ENCODE results near the gene EEF2KMT. TPM values are rescaled to one million over a fixed set of nuclear protein-coding genes. Genes with fewer than 3 reads are reported as not detected.
A peak's percentile ranks its signal among the peaks of the same experiment; 100 is the strongest.

EEF2KMT gene
- total and polyA plus RNA-seq, 2 of the 13 experiments (the other 11 are each of a cell fraction or from before 2014, with no cell fraction given) = 10.7 to 26.9 TPM

DNA sequence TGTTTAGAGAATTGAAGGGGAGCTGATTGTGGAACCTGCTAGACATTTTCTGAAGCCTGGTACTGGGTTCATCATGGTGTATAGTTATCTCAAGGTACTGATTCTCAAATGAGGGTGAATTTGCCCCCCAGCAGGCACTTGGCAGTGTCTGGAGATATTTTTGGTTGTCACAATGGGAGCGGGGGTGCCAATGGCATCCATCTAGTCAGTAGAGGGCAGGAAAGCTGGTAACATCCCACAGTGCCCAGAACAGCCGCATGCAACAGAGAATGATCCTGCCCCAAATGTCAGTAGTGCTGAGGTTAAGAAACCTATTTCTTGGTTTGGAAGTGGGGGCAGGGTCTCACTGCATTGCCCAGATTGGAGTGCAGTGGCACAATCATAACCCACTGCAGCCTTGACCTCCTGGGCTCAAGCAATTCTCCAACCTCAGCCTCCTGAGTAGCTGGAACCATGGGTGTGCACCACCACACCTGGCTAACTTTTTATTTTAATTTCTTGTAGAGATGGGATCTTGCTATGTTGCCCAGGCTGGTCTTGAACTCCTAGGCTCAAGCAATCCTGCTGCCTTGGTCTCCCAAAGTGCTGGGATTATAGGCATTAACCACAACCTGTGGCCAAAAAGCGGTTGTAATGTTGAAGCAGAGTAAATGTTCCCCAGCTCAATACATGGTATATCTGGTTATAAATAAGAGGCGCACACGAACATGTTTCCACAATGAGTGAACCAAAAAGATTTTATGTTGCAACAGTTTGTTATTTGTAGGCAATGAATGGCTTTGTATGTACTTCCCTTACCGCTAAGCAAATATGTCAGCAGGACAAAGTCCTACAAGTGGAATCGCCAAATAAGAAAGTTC is 46.4 kb upstream of the EEF2KMT start (continued):
- TF ChIP-seq MYC (CRISPR knock-in tag; IDR thresholded peaks at IDR 0.05; ENCODE audit: borderline replicate concordance) = 0 out of 2 replicates have a peak, but pooled peaks have one; percentile 5
- TF ChIP-seq ZNF607 (CRISPR knock-in tag; IDR thresholded peaks at IDR 0.05; ENCODE audit: borderline replicate concordance) = no peak
- TF ChIP-seq POLR2A (IDR thresholded peaks at IDR 0.05; ENCODE audit: insufficient read depth in 1 of 2, low read depth in 2 of 2, low read length in 2 of 2) = no peak
- TF ChIP-seq NFATC3 (CRISPR knock-in tag; IDR thresholded peaks at IDR 0.05) = no peak
- TF ChIP-seq ZNF468 (CRISPR knock-in tag; IDR thresholded peaks at IDR 0.05) = no peak
- TF ChIP-seq ZNF761 (CRISPR knock-in tag; conservative IDR thresholded peaks at IDR 0.05) = no peak
- TF ChIP-seq ZNF569 (CRISPR knock-in tag; IDR thresholded peaks at IDR 0.05; ENCODE audit: borderline replicate concordance) = no peak; the same call in 1 of the 2 replicates
- peak; percentile 52 for TF ChIP-seq ASH2L (IDR thresholded peaks at IDR 0.05; ENCODE audit: insufficient read length, low read depth, low read length)
- no peak for TF ChIP-seq HES4 (CRISPR knock-in tag; IDR thresholded peaks at IDR 0.05; ENCODE audit: borderline replicate concordance)
- TF ChIP-seq RARA (CRISPR knock-in tag; IDR thresholded peaks at IDR 0.05) = peak; percentile 84
- 0 out of 2 replicates have a peak, but pooled peaks have one; percentile 48 for TF ChIP-seq KLF6 (CRISPR knock-in tag; IDR thresholded peaks at IDR 0.05)
- TF ChIP-seq IKZF4 (CRISPR knock-in tag; IDR thresholded peaks at IDR 0.05; ENCODE audit: borderline replicate concordance, low read depth, not compliant biosample characterization) = no peak
- TF ChIP-seq, protein P1, sequence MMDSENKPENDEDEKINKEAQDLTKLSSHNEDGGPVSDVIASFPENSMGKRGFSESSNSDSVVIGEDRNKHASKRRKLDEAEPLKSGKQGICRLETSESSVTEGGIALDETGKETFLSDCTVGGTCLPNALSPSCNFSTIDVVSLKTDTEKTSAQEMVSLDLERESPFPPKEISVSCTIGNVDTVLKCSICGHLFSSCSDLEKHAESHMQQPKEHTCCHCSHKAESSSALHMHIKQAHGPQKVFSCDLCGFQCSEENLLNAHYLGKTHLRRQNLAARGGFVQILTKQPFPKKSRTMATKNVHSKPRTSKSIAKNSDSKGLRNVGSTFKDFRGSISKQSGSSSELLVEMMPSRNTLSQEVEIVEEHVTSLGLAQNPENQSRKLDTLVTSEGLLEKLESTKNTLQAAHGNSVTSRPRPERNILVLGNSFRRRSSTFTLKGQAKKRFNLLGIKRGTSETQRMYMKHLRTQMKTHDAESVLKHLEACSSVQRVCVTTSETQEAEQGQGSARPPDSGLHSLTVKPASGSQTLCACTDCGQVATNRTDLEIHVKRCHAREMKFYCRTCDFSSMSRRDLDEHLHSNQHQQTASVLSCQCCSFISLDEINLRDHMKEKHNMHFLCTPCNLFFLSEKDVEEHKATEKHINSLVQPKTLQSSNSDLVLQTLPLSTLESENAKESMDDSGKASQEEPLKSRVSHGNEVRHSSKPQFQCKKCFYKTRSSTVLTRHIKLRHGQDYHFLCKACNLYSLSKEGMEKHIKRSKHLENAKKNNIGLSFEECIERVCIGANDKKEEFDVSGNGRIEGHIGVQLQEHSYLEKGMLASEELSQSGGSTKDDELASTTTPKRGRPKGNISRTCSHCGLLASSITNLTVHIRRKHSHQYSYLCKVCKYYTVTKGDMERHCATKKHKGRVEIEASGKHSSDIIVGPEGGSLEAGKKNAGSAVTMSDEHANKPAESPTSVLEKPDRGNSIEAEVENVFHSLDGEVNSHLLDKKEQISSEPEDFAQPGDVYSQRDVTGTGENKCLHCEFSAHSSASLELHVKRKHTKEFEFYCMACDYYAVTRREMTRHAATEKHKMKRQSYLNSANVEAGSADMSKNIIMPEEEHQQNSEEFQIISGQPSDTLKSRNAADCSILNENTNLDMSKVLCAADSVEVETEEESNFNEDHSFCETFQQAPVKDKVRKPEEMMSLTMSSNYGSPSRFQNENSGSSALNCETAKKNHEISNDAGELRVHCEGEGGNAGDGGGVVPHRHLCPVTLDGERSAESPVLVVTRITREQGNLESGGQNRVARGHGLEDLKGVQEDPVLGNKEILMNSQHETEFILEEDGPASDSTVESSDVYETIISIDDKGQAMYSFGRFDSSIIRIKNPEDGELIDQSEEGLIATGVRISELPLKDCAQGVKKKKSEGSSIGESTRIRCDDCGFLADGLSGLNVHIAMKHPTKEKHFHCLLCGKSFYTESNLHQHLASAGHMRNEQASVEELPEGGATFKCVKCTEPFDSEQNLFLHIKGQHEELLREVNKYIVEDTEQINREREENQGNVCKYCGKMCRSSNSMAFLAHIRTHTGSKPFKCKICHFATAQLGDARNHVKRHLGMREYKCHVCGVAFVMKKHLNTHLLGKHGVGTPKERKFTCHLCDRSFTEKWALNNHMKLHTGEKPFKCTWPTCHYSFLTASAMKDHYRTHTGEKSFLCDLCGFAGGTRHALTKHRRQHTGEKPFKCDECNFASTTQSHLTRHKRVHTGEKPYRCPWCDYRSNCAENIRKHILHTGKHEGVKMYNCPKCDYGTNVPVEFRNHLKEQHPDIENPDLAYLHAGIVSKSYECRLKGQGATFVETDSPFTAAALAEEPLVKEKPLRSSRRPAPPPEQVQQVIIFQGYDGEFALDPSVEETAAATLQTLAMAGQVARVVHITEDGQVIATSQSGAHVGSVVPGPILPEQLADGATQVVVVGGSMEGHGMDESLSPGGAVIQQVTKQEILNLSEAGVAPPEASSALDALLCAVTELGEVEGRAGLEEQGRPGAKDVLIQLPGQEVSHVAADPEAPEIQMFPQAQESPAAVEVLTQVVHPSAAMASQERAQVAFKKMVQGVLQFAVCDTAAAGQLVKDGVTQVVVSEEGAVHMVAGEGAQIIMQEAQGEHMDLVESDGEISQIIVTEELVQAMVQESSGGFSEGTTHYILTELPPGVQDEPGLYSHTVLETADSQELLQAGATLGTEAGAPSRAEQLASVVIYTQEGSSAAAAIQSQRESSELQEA (CRISPR knock-in tag; IDR thresholded peaks at IDR 0.05; ENCODE audit: not compliant biosample characterization) = no peak
- no peak for TF ChIP-seq CHCHD3 (CRISPR knock-in tag; IDR thresholded peaks at IDR 0.05)
- TF ChIP-seq ZNF747 (CRISPR knock-in tag; IDR thresholded peaks at IDR 0.05; ENCODE audit: borderline replicate concordance) = no peak
- TF ChIP-seq MBNL3 (CRISPR knock-in tag; conservative IDR thresholded peaks at IDR 0.05) = no peak
- peak; percentile 74 for TF ChIP-seq TCF7 (IDR thresholded peaks at IDR 0.05; ENCODE audit: low read depth)
- TF ChIP-seq, protein P2, sequence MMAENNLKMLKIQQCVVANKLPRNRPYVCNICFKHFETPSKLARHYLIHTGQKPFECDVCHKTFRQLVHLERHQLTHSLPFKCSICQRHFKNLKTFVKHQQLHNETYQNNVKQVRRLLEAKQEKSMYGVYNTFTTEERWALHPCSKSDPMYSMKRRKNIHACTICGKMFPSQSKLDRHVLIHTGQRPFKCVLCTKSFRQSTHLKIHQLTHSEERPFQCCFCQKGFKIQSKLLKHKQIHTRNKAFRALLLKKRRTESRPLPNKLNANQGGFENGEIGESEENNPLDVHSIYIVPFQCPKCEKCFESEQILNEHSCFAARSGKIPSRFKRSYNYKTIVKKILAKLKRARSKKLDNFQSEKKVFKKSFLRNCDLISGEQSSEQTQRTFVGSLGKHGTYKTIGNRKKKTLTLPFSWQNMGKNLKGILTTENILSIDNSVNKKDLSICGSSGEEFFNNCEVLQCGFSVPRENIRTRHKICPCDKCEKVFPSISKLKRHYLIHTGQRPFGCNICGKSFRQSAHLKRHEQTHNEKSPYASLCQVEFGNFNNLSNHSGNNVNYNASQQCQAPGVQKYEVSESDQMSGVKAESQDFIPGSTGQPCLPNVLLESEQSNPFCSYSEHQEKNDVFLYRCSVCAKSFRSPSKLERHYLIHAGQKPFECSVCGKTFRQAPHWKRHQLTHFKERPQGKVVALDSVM (CRISPR knock-in tag; IDR thresholded peaks at IDR 0.05) = no peak
- no peak for TF ChIP-seq ATAD3A (CRISPR knock-in tag; IDR thresholded peaks at IDR 0.05)
